Gastroesophageal sphincter (tissue), 4 donors: ENCODE measurements around the gene MCF2L2. TPM values are rescaled to one million over a fixed set of nuclear protein-coding genes. Genes with fewer than 3 reads are reported as not detected.

ENCODE experiments used
- ATAC-seq: fragments of 150-250 bp; one replicate; pipeline ENCODE4 v1.9.1; 2016; ENCODE audit warnings: mild to moderate bottlenecking, moderate library complexity
- H3K27ac ChIP-seq, 4 donors: fragments of 200-600 bp; sonication (generic) in 3 of 4; 1 replicate in 3 of 4; 2 replicates in 1 of 4; pipeline ENCODE4 v1.5.1; 2016 to 2019
- H3K27me3 ChIP-seq: fragments of 200-600 bp; sonication (generic); one replicate; pipeline ENCODE4 v1.5.1; 2019
- H3K36me3 ChIP-seq, 2 donors: fragments of 200-600 bp; sonication (generic); one replicate each; pipeline ENCODE4 v1.5.1; 2019; ENCODE audit warnings: control low read depth in 1 of 2
- H3K4me1 ChIP-seq, 3 donors: fragments of 200-600 bp; sonication (generic); 1 replicate in 2 of 3; 2 replicates in 1 of 3; pipeline ENCODE4 v1.5.1; 2016 to 2019; ENCODE audit warnings: control low read depth in 2 of 3
- H3K4me3 ChIP-seq, 2 donors: fragments of 200-600 bp; sonication (generic); one replicate each; pipeline ENCODE4 v1.5.1; 2019; ENCODE audit warnings: mild to moderate bottlenecking in 1 of 2, moderate library complexity in 1 of 2
- H3K9me3 ChIP-seq, 3 donors: fragments of 200-600 bp; sonication (generic); one replicate each; pipeline ENCODE4 v1.5.1; 2017 to 2019; ENCODE audit warnings: control low read depth in 2 of 3
- CTCF ChIP-seq, 4 experiments: fragments of 200-600 bp in 2 of 4; fragments of 450-650 bp in 2 of 4; sonication (generic) in 1 of 4; IDR thresholded peaks; one replicate each; pipeline ENCODE4 v1.5.1; 2017 to 2019; ENCODE audit warnings: antibody characterized with exemption in 4 of 4, mild to moderate bottlenecking in 2 of 4, moderate library complexity in 2 of 4
- EP300 ChIP-seq: sonication (generic); formaldehyde crosslinking; IDR thresholded peaks from one replicate; pipeline ENCODE4 v1.6.1; 2017; ENCODE audit warnings: antibody characterized with exemption, mild to moderate bottlenecking
- POLR2A ChIP-seq, 2 donors: fragments of 450-650 bp; IDR thresholded peaks; one replicate each; pipeline ENCODE4 v1.6.1; 2017; ENCODE audit warnings: antibody characterized with exemption in 2 of 2, mild to moderate bottlenecking in 2 of 2, moderate library complexity in 1 of 2
- POLR2AphosphoS5 ChIP-seq: sonication (generic); formaldehyde crosslinking; IDR thresholded peaks from one replicate; pipeline ENCODE4 v1.6.1; 2017; ENCODE audit warnings: antibody characterized with exemption
- WGBS, 2 donors: methylation state at CpG; one replicate each; pipeline ENCODE4 v1.1.5; 2018; ENCODE audit warnings: low coverage in 1 of 2; 5-methylcytosine and 5-hydroxymethylcytosine counted together
- total RNA-seq, 4 donors: library from RNA; depleted of rRNA; stranded (reverse); fragments of >200 nt; gene quantifications; one replicate each; pipeline ENCODE4 v1.1.0, GENCODE V29; 2016

Gene MCF2L2
- total RNA-seq, 4 donors from 2014 or later, result 0.67 to 4.0 (median 2.7) TPM

GRCh38 chr3:183378545-183378944, 49.9 kb downstream of the MCF2L2 start:
- Histone ChIP-seq H3K4me3 (no peak overlapping the region), H3K4me1 (no peaks in the 10 kb centered on the region), H3K9me3 (no peaks in the 10 kb centered on the region), H3K27ac (no peak overlapping the region), H3K27me3 (no peaks in the 10 kb centered on the region), H3K36me3 (no peaks in the 10 kb centered on the region)
- no peak for ATAC-seq
- TF ChIP-seq POLR2AphosphoS5, result no peak
- no peak for TF ChIP-seq EP300
- no peak for TF ChIP-seq CTCF (IDR thresholded peaks at IDR 0.05)
- TF ChIP-seq POLR2A (IDR thresholded peaks at IDR 0.05), result no peak
- 90 to 95% methylated on average over 4 to 11 of the region's 12 CpGs for WGBS, 2 donors

GRCh38 chr3:183378008-183378407, 50.4 kb downstream of the MCF2L2 start:
- no peak for ATAC-seq
- Histone ChIP-seq H3K4me3 (no peak overlapping the region), H3K36me3 (no peaks in the 10 kb centered on the region), H3K27me3 (no peaks in the 10 kb centered on the region), H3K27ac (no peak overlapping the region), H3K4me1 (no peaks in the 10 kb centered on the region), H3K9me3 (no peaks in the 10 kb centered on the region)
- TF ChIP-seq EP300 (no peak), CTCF (IDR thresholded peaks at IDR 0.05) (no peak), POLR2AphosphoS5 (no peak), POLR2A (IDR thresholded peaks at IDR 0.05) (no peak)
- 94 to 100% methylated on average over 1 to 3 of the region's 3 CpGs for WGBS, 2 donors

GRCh38 chr3:183377307-183377959, 51.0 kb downstream of the MCF2L2 start:
- Histone ChIP-seq H3K4me1 (no peaks in the 10 kb centered on the region), H3K27ac (no peak overlapping the region), H3K36me3 (no peaks in the 10 kb centered on the region), H3K4me3 (no peak overlapping the region), H3K27me3 (no peaks in the 10 kb centered on the region), H3K9me3 (no peaks in the 10 kb centered on the region)
- no peak for TF ChIP-seq POLR2AphosphoS5
- TF ChIP-seq POLR2A (IDR thresholded peaks at IDR 0.05), result no peak
- no peak for TF ChIP-seq EP300
- no peak for TF ChIP-seq CTCF (IDR thresholded peaks at IDR 0.05)
- 79 to 87% methylated on average over 4 to 6 of the region's 7 CpGs for WGBS, 2 donors
- no peak for ATAC-seq

GRCh38 chr3:183375787-183376186, 52.6 kb downstream of the MCF2L2 start:
- Histone ChIP-seq H3K27ac (no peak overlapping the region), H3K9me3 (no peaks in the 10 kb centered on the region), H3K27me3 (no peaks in the 10 kb centered on the region), H3K4me1 (no peaks in the 10 kb centered on the region), H3K4me3 (no peak overlapping the region), H3K36me3 (no peaks in the 10 kb centered on the region)
- no peak for TF ChIP-seq EP300
- no peak for TF ChIP-seq POLR2AphosphoS5
- no peak for ATAC-seq
- WGBS, 2 donors, result 73 to 77% methylated on average over 5 of the region's 5 CpGs

GRCh38 chr3:183375337-183375736, 53.1 kb downstream of the MCF2L2 start:
- no peak for ATAC-seq
- 55 to 92% methylated on average over 4 to 6 of the region's 6 CpGs for WGBS, 2 donors
- H3K9me3 ChIP-seq, result no peaks in the 10 kb centered on the region
- H3K36me3 ChIP-seq, result no peaks in the 10 kb centered on the region
- TF ChIP-seq POLR2A (IDR thresholded peaks at IDR 0.05) (no peak), CTCF (IDR thresholded peaks at IDR 0.05) (no peak), EP300 (no peak), POLR2AphosphoS5 (no peak)
- H3K27me3 ChIP-seq, result no peaks in the 10 kb centered on the region
- no peaks in the 10 kb centered on the region for H3K4me1 ChIP-seq
- no peak overlapping the region for H3K4me3 ChIP-seq
- H3K27ac ChIP-seq, result no peak overlapping the region
